Activated naive CD8-positive, alpha-beta T cell (primary cell): ENCODE results near the gene RPS15.
A peak's percentile ranks its signal among the peaks of the same experiment; 100 is the strongest.
"Not testable (repeated sequence)": the region's sequence is repeated elsewhere in the genome, so short reads cannot be mapped to it uniquely, and the experiment has no call there.

Experiments
- H3K27ac Mint-ChIP-seq: one replicate; pipeline ENCODE4 v1.8.0; 2021; ENCODE audit warnings: mixed read lengths
- H3K27me3 Mint-ChIP-seq: one replicate; pipeline ENCODE4 v1.8.0; 2021; ENCODE audit warnings: mixed read lengths
- H3K36me3 Mint-ChIP-seq: one replicate; pipeline ENCODE4 v1.8.0; 2021; ENCODE audit warnings: mixed read lengths
- H3K4me1 Mint-ChIP-seq: one replicate; pipeline ENCODE4 v1.8.0; 2021; ENCODE audit warnings: low read depth, mixed read lengths
- H3K4me3 Mint-ChIP-seq: one replicate; pipeline ENCODE4 v1.8.0; 2021; ENCODE audit warnings: mild to moderate bottlenecking, mixed read lengths
- H3K9me3 Mint-ChIP-seq: one replicate; pipeline ENCODE4 v1.8.0; 2021; ENCODE audit warnings: low read depth, mixed read lengths

RPS15 gene

GRCh38 chr19:1434040-1434366 lies 4.2 kb upstream of the RPS15 start:
- no peaks in the 10 kb centered on the region for H3K36me3 Mint-ChIP-seq
- H3K4me1 Mint-ChIP-seq, result peaks cover 6% of the 10 kb centered on the region
- H3K27me3 Mint-ChIP-seq, result no peaks in the 10 kb centered on the region
- H3K27ac Mint-ChIP-seq, result no peak overlapping the region
- H3K4me3 Mint-ChIP-seq, result no peak overlapping the region
- H3K9me3 Mint-ChIP-seq, result no peaks in the 10 kb centered on the region

- Mint-ChIP-seq H3K4me1 (peaks cover 6% of the 10 kb centered on the region), H3K4me3 (no peak overlapping the region), H3K27me3 (no peaks in the 10 kb centered on the region), H3K9me3 (no peaks in the 10 kb centered on the region), H3K36me3 (no peaks in the 10 kb centered on the region), H3K27ac (no peak overlapping the region)
Observed at GRCh38 chr19:1434577-1435060, 3.6 kb upstream of the RPS15 start.

GRCh38 chr19:1435378-1435989 lies 2.7 kb upstream of the RPS15 start:
- Mint-ChIP-seq H3K27me3 (no peaks in the 10 kb centered on the region), H3K4me1 (peaks cover 10% of the 10 kb centered on the region), H3K4me3 (no peak overlapping the region)

GRCh38 chr19:1437609-1438008 lies 587 bp upstream of the RPS15 start:
- Mint-ChIP-seq H3K36me3 (no peaks in the 10 kb centered on the region), H3K27me3 (no peaks in the 10 kb centered on the region), H3K4me1 (peaks cover 21% of the 10 kb centered on the region), H3K27ac (no peak overlapping the region), H3K4me3 (peak overlapping the region; percentile 95), H3K9me3 (no peaks in the 10 kb centered on the region)

More at GRCh38 chr19:1435378-1435989, 2.7 kb upstream of the RPS15 start:
- Mint-ChIP-seq H3K36me3 (no peaks in the 10 kb centered on the region), H3K9me3 (no peaks in the 10 kb centered on the region), H3K27ac (no peak overlapping the region)

GRCh38 chr19:1438933-1439354 lies 748 bp downstream of the RPS15 start:
- peak overlapping the region; percentile 95 for H3K4me3 Mint-ChIP-seq
- H3K36me3 Mint-ChIP-seq, result no peaks in the 10 kb centered on the region
- no peaks in the 10 kb centered on the region for H3K9me3 Mint-ChIP-seq
- peak overlapping the region; percentile 88 for H3K27ac Mint-ChIP-seq
- H3K4me1 Mint-ChIP-seq, result peaks cover 23% of the 10 kb centered on the region
- no peaks in the 10 kb centered on the region for H3K27me3 Mint-ChIP-seq

- peak overlapping the region; percentile 88 for H3K27ac Mint-ChIP-seq
- H3K9me3 Mint-ChIP-seq, H3K36me3 Mint-ChIP-seq, H3K27me3 Mint-ChIP-seq: not testable (repeated sequence)
- peaks cover 27% of the 10 kb centered on the region for H3K4me1 Mint-ChIP-seq
- H3K4me3 Mint-ChIP-seq, result peak overlapping the region; percentile 95
Observed at GRCh38 chr19:1439525-1440417, 1.6 kb downstream of the RPS15 start.

- Mint-ChIP-seq H3K9me3 (no peaks in the 10 kb centered on the region), H3K36me3 (no peaks in the 10 kb centered on the region), H3K4me1 (peaks cover 28% of the 10 kb centered on the region), H3K4me3 (peak overlapping the region; percentile 95), H3K27me3 (no peaks in the 10 kb centered on the region), H3K27ac (peak overlapping the region; percentile 80)
Observed at GRCh38 chr19:1440418-1440801, 2.2 kb downstream of the RPS15 start.

- Mint-ChIP-seq H3K27ac (peak overlapping the region; percentile 80), H3K4me1 (peaks cover 30% of the 10 kb centered on the region), H3K9me3 (no peaks in the 10 kb centered on the region), H3K27me3 (no peaks in the 10 kb centered on the region), H3K4me3 (peak overlapping the region; percentile 95), H3K36me3 (no peaks in the 10 kb centered on the region)
Observed at GRCh38 chr19:1441022-1441426, 2.8 kb downstream of the RPS15 start.

GRCh38 chr19:1441677-1442438 lies 3.7 kb downstream of the RPS15 start:
- Mint-ChIP-seq H3K27me3 (no peaks in the 10 kb centered on the region), H3K4me1 (peaks cover 30% of the 10 kb centered on the region), H3K9me3 (no peaks in the 10 kb centered on the region), H3K36me3 (no peaks in the 10 kb centered on the region), H3K27ac (peak overlapping the region; percentile 46), H3K4me3 (peak overlapping the region; percentile 95)

- Mint-ChIP-seq H3K9me3 (no peaks in the 10 kb centered on the region), H3K4me1 (peaks cover 31% of the 10 kb centered on the region), H3K4me3 (peak overlapping the region; percentile 65), H3K27me3 (peaks cover 19% of the 10 kb centered on the region), H3K27ac (no peak overlapping the region), H3K36me3 (no peaks in the 10 kb centered on the region)
Observed at GRCh38 chr19:1445185-1445931, 7.2 kb downstream of the RPS15 start.

- Mint-ChIP-seq H3K4me1 (peaks cover 27% of the 10 kb centered on the region), H3K36me3 (no peaks in the 10 kb centered on the region), H3K9me3 (no peaks in the 10 kb centered on the region), H3K4me3 (no peak overlapping the region), H3K27ac (no peak overlapping the region), H3K27me3 (peaks cover 26% of the 10 kb centered on the region)
Observed at GRCh38 chr19:1445932-1446712, 7.9 kb downstream of the RPS15 start.

- peaks cover 27% of the 10 kb centered on the region for H3K27me3 Mint-ChIP-seq
- H3K4me1 Mint-ChIP-seq, result peaks cover 23% of the 10 kb centered on the region
- peak overlapping the region; percentile 32 for H3K4me3 Mint-ChIP-seq
- no peaks in the 10 kb centered on the region for H3K36me3 Mint-ChIP-seq
- no peaks in the 10 kb centered on the region for H3K9me3 Mint-ChIP-seq
- no peak overlapping the region for H3K27ac Mint-ChIP-seq
Observed at GRCh38 chr19:1446713-1447481, 8.7 kb downstream of the RPS15 start.

GRCh38 chr19:1447504-1447903 lies 9.3 kb downstream of the RPS15 start:
- Mint-ChIP-seq H3K4me1 (peaks cover 21% of the 10 kb centered on the region), H3K27ac (no peak overlapping the region), H3K36me3 (no peaks in the 10 kb centered on the region), H3K27me3 (peaks cover 27% of the 10 kb centered on the region), H3K9me3 (no peaks in the 10 kb centered on the region), H3K4me3 (no peak overlapping the region)
